Measurements from ENCODE around the gene DAGLB.
"Not testable (repeated sequence)": the region's sequence is repeated elsewhere in the genome, so short reads cannot be mapped to it uniquely, and the experiment has no call there.

DAGLB gene

GRCh38 chr7:6447581-6448199, at the start of gene DAGLB:
Gene DAGLB, minus strand, starts transcription at chr7:6447954. Its CDS starts 112 bp downstream, at chr7:6447842.
- DNase-seq (ENCODE audit: low spot score) = peak; percentile 82

- no peak for DNase-seq (ENCODE audit: low spot score)
Observed at GRCh38 chr7:6497637-6497905, 49.8 kb upstream of the DAGLB start.

- DNase-seq (ENCODE audit: low spot score) = no peak
Observed at GRCh38 chr7:6496842-6497636, 49.3 kb upstream of the DAGLB start.

- no peak for DNase-seq (ENCODE audit: low spot score)
Observed at GRCh38 chr7:6495597-6496262, 48.0 kb upstream of the DAGLB start.

GRCh38 chr7:6494365-6494764, 46.6 kb upstream of the DAGLB start:
- no peak for DNase-seq (ENCODE audit: low spot score)

GRCh38 chr7:6491194-6491593, 43.4 kb upstream of the DAGLB start:
- DNase-seq (ENCODE audit: low spot score) = no peak

GRCh38 chr7:6489612-6490011, 41.9 kb upstream of the DAGLB start:
- DNase-seq (ENCODE audit: low spot score) = no peak

GRCh38 chr7:6487184-6487545, 39.4 kb upstream of the DAGLB start:
- no peak for DNase-seq (ENCODE audit: low spot score)

- no peak for DNase-seq (ENCODE audit: low spot score)
Observed at GRCh38 chr7:6486438-6487183, 38.9 kb upstream of the DAGLB start.

GRCh38 chr7:6482743-6483119, 35.0 kb upstream of the DAGLB start:
- DNase-seq (ENCODE audit: low spot score) = no peak

GRCh38 chr7:6482307-6482706, 34.6 kb upstream of the DAGLB start:
- DNase-seq (ENCODE audit: low spot score) = no peak

GRCh38 chr7:6481445-6481844, 33.7 kb upstream of the DAGLB start:
- no peak for DNase-seq (ENCODE audit: low spot score)

- DNase-seq (ENCODE audit: low spot score) = no peak
Observed at GRCh38 chr7:6480323-6480660, 32.5 kb upstream of the DAGLB start.

GRCh38 chr7:6479067-6479466, 31.3 kb upstream of the DAGLB start:
- no peak for DNase-seq (ENCODE audit: low spot score)

- no peak for DNase-seq (ENCODE audit: low spot score)
Observed at GRCh38 chr7:6478186-6478585, 30.4 kb upstream of the DAGLB start.

GRCh38 chr7:6477318-6477660, 29.5 kb upstream of the DAGLB start:
- no peak for DNase-seq (ENCODE audit: low spot score)

GRCh38 chr7:6476596-6477317, 29.0 kb upstream of the DAGLB start:
- peak; percentile 28 for DNase-seq (ENCODE audit: low spot score)

GRCh38 chr7:6475433-6476186, 27.9 kb upstream of the DAGLB start:
- no peak for DNase-seq (ENCODE audit: low spot score)

- no peak for DNase-seq (ENCODE audit: low spot score)
Observed at GRCh38 chr7:6465862-6466261, 18.1 kb upstream of the DAGLB start.

- DNase-seq (ENCODE audit: low spot score) = not testable (repeated sequence)
Observed at GRCh38 chr7:6463609-6464008, 15.9 kb upstream of the DAGLB start.

GRCh38 chr7:6461946-6462550, 14.3 kb upstream of the DAGLB start:
- no peak for DNase-seq (ENCODE audit: low spot score)
